Endothelial cell (in vitro differentiated cells): Measurements from ENCODE around the gene KATNBL1. TPM values are rescaled to one million over a fixed set of nuclear protein-coding genes. Genes with fewer than 3 reads are reported as not detected.

Source experiments
- DNase-seq: peaks from one replicate; pipeline ENCODE4 v3.0.0; 2021; ENCODE audit warnings: low spot score
- H3K27ac Mint-ChIP-seq: one replicate; pipeline ENCODE4 v1.8.0; 2021; ENCODE audit warnings: mixed read lengths, inconsistent platforms; ENCODE audit not compliant: unreplicated experiment
- H3K27me3 Mint-ChIP-seq: one replicate; pipeline ENCODE4 v1.8.0; 2021; ENCODE audit warnings: mild to moderate bottlenecking, moderate library complexity, mixed read lengths, inconsistent platforms; ENCODE audit not compliant: unreplicated experiment
- H3K36me3 Mint-ChIP-seq: one replicate; pipeline ENCODE4 v1.8.0; 2021; ENCODE audit warnings: mild to moderate bottlenecking, low read depth, mixed read lengths, inconsistent platforms; ENCODE audit not compliant: unreplicated experiment
- H3K4me1 Mint-ChIP-seq: one replicate; pipeline ENCODE4 v1.8.0; 2021; ENCODE audit warnings: mild to moderate bottlenecking, mixed read lengths, inconsistent platforms; ENCODE audit not compliant: unreplicated experiment
- H3K4me3 Mint-ChIP-seq: one replicate; pipeline ENCODE4 v1.8.0; 2021; ENCODE audit warnings: mild to moderate bottlenecking, mixed read lengths, inconsistent platforms; ENCODE audit not compliant: unreplicated experiment
- H3K9me3 Mint-ChIP-seq: one replicate; pipeline ENCODE4 v1.8.0; 2021; ENCODE audit warnings: mixed read lengths, inconsistent platforms; ENCODE audit not compliant: unreplicated experiment
- CTCF ChIP-seq: fragments of 200-600 bp; sonication (generic); IDR thresholded peaks from one replicate; pipeline ENCODE4 v1.5.0; 2021; ENCODE audit warnings: antibody characterized with exemption; ENCODE audit not compliant: unreplicated experiment
- total RNA-seq: library from RNA; stranded (reverse); fragmentation: NEBNext Ultra II Directional; extraction: Animal tissue kit (Norgen Biotek cat#: 25700); gene quantifications from one replicate; pipeline ENCODE4 v1.2.1, GENCODE V29; 2021; ENCODE audit not compliant: unreplicated experiment

Gene KATNBL1
- total RNA-seq, 1 donor from 2014 or later: 55.1 TPM

GRCh38 chr15:34109797-34110663 is 99.9 kb downstream of the KATNBL1 start:
- peak; percentile 16 for DNase-seq
- Mint-ChIP-seq H3K27ac (no peak overlapping the region), H3K9me3 (no peaks in the 10 kb centered on the region), H3K4me3 (no peak overlapping the region), H3K36me3 (no peaks in the 10 kb centered on the region), H3K4me1 (peaks cover 4% of the 10 kb centered on the region), H3K27me3 (peaks cover 1% of the 10 kb centered on the region)
- peak; percentile 70 for TF ChIP-seq CTCF

GRCh38 chr15:34107315-34107714 is 102.6 kb downstream of the KATNBL1 start:
- no peak for TF ChIP-seq CTCF
- Mint-ChIP-seq H3K27ac (no peak overlapping the region), H3K4me3 (no peak overlapping the region), H3K9me3 (no peaks in the 10 kb centered on the region), H3K36me3 (peaks cover 1% of the 10 kb centered on the region), H3K27me3 (no peaks in the 10 kb centered on the region), H3K4me1 (peaks cover 9% of the 10 kb centered on the region)
- DNase-seq: no peak

GRCh38 chr15:34106423-34106822 is 103.5 kb downstream of the KATNBL1 start:
- Mint-ChIP-seq H3K27me3 (peaks cover 1% of the 10 kb centered on the region), H3K4me1 (peaks cover 17% of the 10 kb centered on the region), H3K36me3 (peaks cover 6% of the 10 kb centered on the region), H3K27ac (no peak overlapping the region), H3K9me3 (no peaks in the 10 kb centered on the region), H3K4me3 (no peak overlapping the region)
- DNase-seq: no peak
- no peak for TF ChIP-seq CTCF

- peak overlapping the region; percentile 97 for H3K27ac Mint-ChIP-seq
These were observed 107.5 kb downstream of the KATNBL1 start for GRCh38 chr15:34102175-34102925.

More at GRCh38 chr15:34102175-34102925, 107.5 kb downstream of the KATNBL1 start:
- no peak for DNase-seq
- Mint-ChIP-seq H3K4me1 (peaks cover 21% of the 10 kb centered on the region), H3K9me3 (no peaks in the 10 kb centered on the region), H3K36me3 (peaks cover 6% of the 10 kb centered on the region), H3K27me3 (peaks cover 4% of the 10 kb centered on the region), H3K4me3 (peak overlapping the region; percentile 99)
- no peak for TF ChIP-seq CTCF
